Measurements from ENCODE around the gene CEACAM21. TPM values are rescaled to one million over a fixed set of nuclear protein-coding genes. Genes with fewer than 3 reads are reported as not detected.

CEACAM21 gene
- total RNA-seq, 3 donors from 2014 or later (not counting 1 experiment from before 2014, with no cell fraction given): 26.8 to 46.6 (median 33.6) TPM

- peaks cover 20% of the 10 kb centered on the region for H3K4me1 ChIP-seq (ENCODE audit: control insufficient read depth, insufficient read depth, low read length)
- no peak overlapping the region for H3K27ac ChIP-seq (ENCODE audit: low read length)
- no peak for TF ChIP-seq CTCF (IDR thresholded peaks at IDR 0.05)
- Mint-ChIP-seq H3K27me3 (ENCODE audit: low read depth in 2 of 2) (no peaks in the 10 kb centered on the region), H3K9me3 (no peaks in the 10 kb centered on the region), H3K4me3 (no peak overlapping the region), H3K36me3 (no peaks in the 10 kb centered on the region), H3K4me1 (peaks cover 34 to 35% of the 10 kb centered on the region in 2 donors), H3K27ac (no peak overlapping the region)
- H3K36me3 ChIP-seq (ENCODE audit: control insufficient read depth, insufficient read depth, low read length): peaks cover 11% of the 10 kb centered on the region
- 86% methylated on average over 11 of the region's 11 CpGs for WGBS (ENCODE audit: insufficient coverage)
- DNase-seq (no peak), ATAC-seq (no peak)
- no peaks in the 10 kb centered on the region for H3K27me3 ChIP-seq (ENCODE audit: control insufficient read depth, insufficient read depth, low read length)
- intact Hi-C loops (cut with micrococcal nuclease): loop anchor here (1.0 to 10.0 kb wide), 3 partner anchors 27 to 365 kb away; no protein-coding TSS in a partner anchor
- no peak overlapping the region for H3K4me3 ChIP-seq (ENCODE audit: low read length)
- H3K9me3 ChIP-seq (ENCODE audit: control insufficient read depth, insufficient read depth, low read length): no peaks in the 10 kb centered on the region
Measured at GRCh38 chr19:41569481-41570150, 6.3 kb upstream of the CEACAM21 start.

GRCh38 chr19:41570179-41570578 is 5.8 kb upstream of the CEACAM21 start:
- Histone ChIP-seq H3K4me1 (ENCODE audit: control insufficient read depth, insufficient read depth, low read length) (peaks cover 15% of the 10 kb centered on the region), H3K36me3 (ENCODE audit: control insufficient read depth, insufficient read depth, low read length) (peaks cover 11% of the 10 kb centered on the region), H3K9me3 (ENCODE audit: control insufficient read depth, insufficient read depth, low read length) (no peaks in the 10 kb centered on the region), H3K27ac (ENCODE audit: low read length) (no peak overlapping the region), H3K27me3 (ENCODE audit: control insufficient read depth, insufficient read depth, low read length) (no peaks in the 10 kb centered on the region), H3K4me3 (ENCODE audit: low read length) (no peak overlapping the region)
- no peak for ATAC-seq
- 88% methylated on average over 3 of the region's 3 CpGs for WGBS (ENCODE audit: insufficient coverage)
- no peaks in the 10 kb centered on the region for H3K9me3 Mint-ChIP-seq
- DNase-seq: no peak
- H3K27ac Mint-ChIP-seq: no peak overlapping the region
- intact Hi-C loops (cut with micrococcal nuclease): loop anchor here (1.0 kb wide), 2 partner anchors 28 to 121 kb away; no protein-coding TSS in a partner anchor
- H3K36me3 Mint-ChIP-seq: no peaks in the 10 kb centered on the region
- peaks cover 31 to 32% of the 10 kb centered on the region in 2 donors for H3K4me1 Mint-ChIP-seq
- no peak for TF ChIP-seq CTCF (IDR thresholded peaks at IDR 0.05)
- H3K27me3 Mint-ChIP-seq (ENCODE audit: low read depth in 2 of 2): no peaks in the 10 kb centered on the region
- no peak overlapping the region for H3K4me3 Mint-ChIP-seq

GRCh38 chr19:41570639-41571112 is 5.3 kb upstream of the CEACAM21 start:
- Histone ChIP-seq H3K4me1 (ENCODE audit: control insufficient read depth, insufficient read depth, low read length) (peaks cover 15% of the 10 kb centered on the region), H3K36me3 (ENCODE audit: control insufficient read depth, insufficient read depth, low read length) (peaks cover 11% of the 10 kb centered on the region), H3K27me3 (ENCODE audit: control insufficient read depth, insufficient read depth, low read length) (no peaks in the 10 kb centered on the region), H3K9me3 (ENCODE audit: control insufficient read depth, insufficient read depth, low read length) (no peaks in the 10 kb centered on the region), H3K27ac (ENCODE audit: low read length) (no peak overlapping the region), H3K4me3 (ENCODE audit: low read length) (no peak overlapping the region)
- Mint-ChIP-seq H3K4me1 (peaks cover 30 to 33% of the 10 kb centered on the region in 2 donors), H3K36me3 (no peaks in the 10 kb centered on the region), H3K27me3 (ENCODE audit: low read depth in 2 of 2) (no peaks in the 10 kb centered on the region), H3K27ac (no peak overlapping the region), H3K9me3 (no peaks in the 10 kb centered on the region), H3K4me3 (no peak overlapping the region)
- DNase-seq (peak; percentile 79 to 95), ATAC-seq (peak; percentile 93 to 99 (median 98))
- 12% methylated on average over 7 of the region's 7 CpGs for WGBS (ENCODE audit: insufficient coverage)
- intact Hi-C loops (cut with micrococcal nuclease): loop anchor here (1.0 kb wide), 2 partner anchors 28 to 121 kb away; no protein-coding TSS in a partner anchor
- TF ChIP-seq CTCF (IDR thresholded peaks at IDR 0.05): peak; percentile 88
